WERI-Rb-1 (cell line): ENCODE results near the gene ANKFN1.

Source experiments
- DNase-seq: peaks from one replicate; pipeline ENCODE4 v3.0.0-alpha.2; 2020
- H3K27ac ChIP-seq: fragments of 250-450 bp; sonication (Bioruptor Pico); 2 replicates; pipeline ENCODE4 v1.5.1; 2020; ENCODE audit warnings: mild to moderate bottlenecking, moderate library complexity
- H3K27me3 ChIP-seq: fragments of 250-450 bp; sonication (Bioruptor Pico); 2 replicates; pipeline ENCODE4 v1.5.1; 2021; ENCODE audit warnings: mild to moderate bottlenecking, low read depth, moderate library complexity; ENCODE audit not compliant: insufficient read depth, severe bottlenecking
- H3K36me3 ChIP-seq: fragments of 250-450 bp; sonication (Bioruptor Pico); 2 replicates; pipeline ENCODE4 v1.5.1; 2020; ENCODE audit warnings: mild to moderate bottlenecking, moderate library complexity
- H3K4me3 ChIP-seq: 2 replicates; pipeline ENCODE4 v1.5.1; 2011; ENCODE audit warnings: low read depth, mild to moderate bottlenecking, control low read depth, low read length
- H3K9me3 ChIP-seq: fragments of 250-450 bp; sonication (Bioruptor Pico); 2 replicates; pipeline ENCODE4 v1.5.1; 2021; ENCODE audit warnings: mild to moderate bottlenecking, moderate library complexity; ENCODE audit not compliant: severe bottlenecking
- TF ChIP-seq, protein P1 (sequence below): IDR thresholded peaks from 2 replicates; pipeline ENCODE4 v1.5.1; 2011; ENCODE audit warnings: low read depth, mild to moderate bottlenecking, control low read depth, inconsistent platforms, low read length

Gene ANKFN1, protein sequence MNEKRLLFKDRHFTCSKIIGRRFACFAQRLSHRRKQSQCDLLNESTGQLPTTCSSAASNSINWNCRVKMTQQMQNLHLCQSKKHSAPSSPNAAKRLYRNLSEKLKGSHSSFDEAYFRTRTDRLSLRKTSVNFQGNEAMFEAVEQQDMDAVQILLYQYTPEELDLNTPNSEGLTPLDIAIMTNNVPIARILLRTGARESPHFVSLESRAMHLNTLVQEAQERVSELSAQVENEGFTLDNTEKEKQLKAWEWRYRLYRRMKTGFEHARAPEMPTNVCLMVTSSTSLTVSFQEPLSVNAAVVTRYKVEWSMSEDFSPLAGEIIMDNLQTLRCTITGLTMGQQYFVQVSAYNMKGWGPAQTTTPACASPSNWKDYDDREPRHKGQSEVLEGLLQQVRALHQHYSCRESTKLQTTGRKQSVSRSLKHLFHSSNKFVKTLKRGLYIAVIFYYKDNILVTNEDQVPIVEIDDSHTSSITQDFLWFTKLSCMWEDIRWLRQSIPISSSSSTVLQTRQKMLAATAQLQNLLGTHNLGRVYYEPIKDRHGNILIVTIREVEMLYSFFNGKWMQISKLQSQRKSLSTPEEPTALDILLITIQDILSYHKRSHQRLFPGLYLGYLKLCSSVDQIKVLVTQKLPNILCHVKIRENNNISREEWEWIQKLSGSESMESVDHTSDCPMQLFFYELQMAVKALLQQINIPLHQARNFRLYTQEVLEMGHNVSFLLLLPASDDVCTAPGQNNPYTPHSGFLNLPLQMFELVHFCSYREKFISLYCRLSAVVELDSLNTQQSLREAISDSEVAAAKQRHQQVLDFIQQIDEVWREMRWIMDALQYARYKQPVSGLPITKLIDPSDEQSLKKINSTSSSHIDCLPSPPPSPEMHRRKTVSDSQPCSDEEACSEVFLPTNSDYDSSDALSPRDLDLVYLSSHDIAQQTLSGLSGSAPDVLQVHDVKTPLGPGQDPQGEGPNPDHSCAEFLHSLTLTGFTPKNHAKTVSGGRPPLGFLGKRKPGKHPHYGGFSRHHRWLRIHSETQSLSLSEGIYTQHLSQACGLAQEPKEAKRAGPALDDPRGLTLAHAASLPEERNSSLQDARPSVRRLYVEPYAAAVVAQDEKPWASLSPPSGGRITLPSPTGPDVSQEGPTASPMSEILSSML

DNA sequence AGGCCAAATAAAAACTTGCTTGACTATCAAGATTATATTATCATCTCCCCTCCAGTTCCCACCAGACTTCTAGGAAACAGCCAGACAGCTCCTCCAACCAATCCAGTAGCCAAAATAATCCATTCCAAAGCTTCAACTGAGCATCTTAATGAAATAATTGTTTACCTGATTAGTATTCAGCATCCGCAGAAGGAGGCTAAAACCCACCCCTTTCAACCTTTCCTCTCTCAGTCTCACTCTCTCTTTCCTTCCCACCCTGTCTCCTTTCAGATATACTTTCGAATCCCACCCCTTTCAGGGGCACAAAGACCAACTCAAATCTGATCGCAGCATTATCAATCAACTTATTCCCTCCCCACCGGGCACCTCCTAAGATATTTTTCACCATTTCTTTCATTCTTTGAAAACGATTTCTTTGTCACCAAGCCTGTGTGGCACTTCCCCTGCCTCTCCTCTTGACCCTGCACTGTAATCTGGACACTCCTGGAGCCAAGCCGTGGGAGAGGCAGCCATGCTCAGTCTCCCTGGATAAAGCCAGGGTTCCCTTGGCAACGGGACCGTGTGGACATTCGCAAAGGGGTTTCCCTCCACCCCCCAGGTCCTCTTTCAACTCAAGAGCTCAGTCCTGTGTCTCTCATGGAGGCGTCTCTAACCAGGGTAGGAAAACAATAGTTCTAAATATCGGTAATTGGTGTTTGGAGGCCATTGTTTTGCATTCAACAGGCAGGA is at the start of gene ANKFN1:
Gene ANKFN1, plus strand, starts transcription at position 602 of the 729 bp plus-strand sequence. CDS start 59,193 bp downstream, outside the sequence.
- Histone ChIP-seq H3K9me3 (no peaks in the 10 kb centered on the region), H3K27ac (no peak within 1 kb of the TSS), H3K27me3 (no peaks in the 10 kb centered on the region), H3K36me3 (no peaks in the 10 kb centered on the region), H3K4me3 (no peak within 1 kb of the TSS)
- TF ChIP-seq, protein P1, sequence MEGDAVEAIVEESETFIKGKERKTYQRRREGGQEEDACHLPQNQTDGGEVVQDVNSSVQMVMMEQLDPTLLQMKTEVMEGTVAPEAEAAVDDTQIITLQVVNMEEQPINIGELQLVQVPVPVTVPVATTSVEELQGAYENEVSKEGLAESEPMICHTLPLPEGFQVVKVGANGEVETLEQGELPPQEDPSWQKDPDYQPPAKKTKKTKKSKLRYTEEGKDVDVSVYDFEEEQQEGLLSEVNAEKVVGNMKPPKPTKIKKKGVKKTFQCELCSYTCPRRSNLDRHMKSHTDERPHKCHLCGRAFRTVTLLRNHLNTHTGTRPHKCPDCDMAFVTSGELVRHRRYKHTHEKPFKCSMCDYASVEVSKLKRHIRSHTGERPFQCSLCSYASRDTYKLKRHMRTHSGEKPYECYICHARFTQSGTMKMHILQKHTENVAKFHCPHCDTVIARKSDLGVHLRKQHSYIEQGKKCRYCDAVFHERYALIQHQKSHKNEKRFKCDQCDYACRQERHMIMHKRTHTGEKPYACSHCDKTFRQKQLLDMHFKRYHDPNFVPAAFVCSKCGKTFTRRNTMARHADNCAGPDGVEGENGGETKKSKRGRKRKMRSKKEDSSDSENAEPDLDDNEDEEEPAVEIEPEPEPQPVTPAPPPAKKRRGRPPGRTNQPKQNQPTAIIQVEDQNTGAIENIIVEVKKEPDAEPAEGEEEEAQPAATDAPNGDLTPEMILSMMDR = no peak
- DNase-seq = no peak

- Histone ChIP-seq H3K27ac (no peak overlapping the region), H3K9me3 (no peaks in the 10 kb centered on the region), H3K27me3 (peaks cover 3% of the 10 kb centered on the region), H3K36me3 (no peaks in the 10 kb centered on the region), H3K4me3 (no peak overlapping the region)
- TF ChIP-seq, protein P1 = no peak
- no peak for DNase-seq
Measured at GRCh38 chr17:56108811-56109284, 44.4 kb upstream of the ANKFN1 start.

DNA sequence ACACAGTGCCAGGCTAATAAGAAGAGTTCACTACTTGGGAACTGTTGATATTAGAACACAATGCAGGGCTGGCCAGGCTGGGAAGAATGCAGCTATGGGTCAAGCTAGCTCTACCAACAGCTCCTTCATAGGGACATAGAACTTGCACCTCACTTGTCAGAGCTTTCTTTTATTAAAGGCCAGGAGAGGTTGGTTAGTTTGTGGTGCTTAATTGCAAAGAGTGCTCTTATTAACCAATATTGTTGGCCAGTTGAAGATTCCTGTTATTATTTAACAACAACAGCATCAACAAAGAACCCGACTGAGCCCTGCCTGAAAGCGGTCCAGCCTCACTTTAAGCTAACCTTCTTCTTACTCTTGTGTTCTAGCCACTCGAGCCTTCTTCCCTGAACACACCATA is 43.4 kb upstream of the ANKFN1 start:
- no peak overlapping the region for H3K4me3 ChIP-seq
- no peaks in the 10 kb centered on the region for H3K36me3 ChIP-seq
- H3K27ac ChIP-seq = no peak overlapping the region
- TF ChIP-seq, protein P1 = no peak
- peaks cover under 1% of the 10 kb centered on the region for H3K27me3 ChIP-seq
- H3K9me3 ChIP-seq = no peaks in the 10 kb centered on the region
- no peak for DNase-seq

GRCh38 chr17:56110463-56111135 is 42.7 kb upstream of the ANKFN1 start:
- Histone ChIP-seq H3K36me3 (no peaks in the 10 kb centered on the region), H3K9me3 (no peaks in the 10 kb centered on the region), H3K27ac (no peak overlapping the region), H3K27me3 (no peaks in the 10 kb centered on the region), H3K4me3 (no peak overlapping the region)
- TF ChIP-seq, protein P1 = no peak
- no peak for DNase-seq
